Measurements from ENCODE around the gene RFC5. TPM values are rescaled to one million over a fixed set of nuclear protein-coding genes. Genes with fewer than 3 reads are reported as not detected.

Gene RFC5
- total and polyA plus RNA-seq, 2 of the 13 experiments (the other 11 are each of a cell fraction or from before 2014, with no cell fraction given), result 16.8 to 51.4 TPM

DNA sequence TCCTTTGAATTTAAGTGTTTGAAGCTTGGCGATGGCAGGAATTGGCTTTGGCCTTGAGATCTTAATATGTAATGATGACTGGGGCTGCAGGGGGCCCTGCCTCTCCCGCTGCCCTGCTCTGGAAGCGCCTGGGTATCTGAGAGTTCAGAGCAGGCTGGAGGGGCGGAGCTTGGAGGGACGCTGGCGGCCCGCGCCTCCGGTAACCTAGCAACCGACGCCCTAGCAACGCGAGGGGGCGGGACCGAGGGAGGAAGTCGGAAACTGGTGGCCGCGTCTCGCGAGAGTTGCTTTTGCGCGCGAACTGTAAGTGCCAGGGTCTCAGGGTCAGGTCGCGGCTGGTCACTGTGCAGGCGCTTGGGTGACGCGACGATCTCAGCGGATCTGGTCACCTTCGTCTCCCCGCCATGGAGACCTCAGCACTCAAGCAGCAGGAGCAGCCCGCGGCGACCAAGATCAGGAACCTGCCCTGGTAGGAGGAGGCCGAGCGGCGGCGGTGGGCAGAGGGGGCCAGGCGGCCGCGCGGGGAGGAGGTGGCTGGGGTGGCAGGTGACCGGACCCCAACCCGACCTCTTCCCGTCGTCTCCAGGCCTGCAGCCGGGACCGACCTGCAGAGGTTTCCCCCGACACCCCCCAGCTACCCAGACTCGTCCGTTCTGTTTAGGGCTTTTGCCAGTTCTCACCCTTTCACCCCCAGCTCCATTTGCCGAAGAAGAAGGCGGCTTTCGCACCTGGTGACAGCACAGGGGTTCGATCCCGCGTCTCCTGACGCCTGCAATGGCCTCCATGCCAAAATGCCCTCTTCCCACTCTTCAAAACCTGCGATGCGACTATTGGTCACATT is at the start of gene RFC5 (continued):
- TF ChIP-seq, protein P1, sequence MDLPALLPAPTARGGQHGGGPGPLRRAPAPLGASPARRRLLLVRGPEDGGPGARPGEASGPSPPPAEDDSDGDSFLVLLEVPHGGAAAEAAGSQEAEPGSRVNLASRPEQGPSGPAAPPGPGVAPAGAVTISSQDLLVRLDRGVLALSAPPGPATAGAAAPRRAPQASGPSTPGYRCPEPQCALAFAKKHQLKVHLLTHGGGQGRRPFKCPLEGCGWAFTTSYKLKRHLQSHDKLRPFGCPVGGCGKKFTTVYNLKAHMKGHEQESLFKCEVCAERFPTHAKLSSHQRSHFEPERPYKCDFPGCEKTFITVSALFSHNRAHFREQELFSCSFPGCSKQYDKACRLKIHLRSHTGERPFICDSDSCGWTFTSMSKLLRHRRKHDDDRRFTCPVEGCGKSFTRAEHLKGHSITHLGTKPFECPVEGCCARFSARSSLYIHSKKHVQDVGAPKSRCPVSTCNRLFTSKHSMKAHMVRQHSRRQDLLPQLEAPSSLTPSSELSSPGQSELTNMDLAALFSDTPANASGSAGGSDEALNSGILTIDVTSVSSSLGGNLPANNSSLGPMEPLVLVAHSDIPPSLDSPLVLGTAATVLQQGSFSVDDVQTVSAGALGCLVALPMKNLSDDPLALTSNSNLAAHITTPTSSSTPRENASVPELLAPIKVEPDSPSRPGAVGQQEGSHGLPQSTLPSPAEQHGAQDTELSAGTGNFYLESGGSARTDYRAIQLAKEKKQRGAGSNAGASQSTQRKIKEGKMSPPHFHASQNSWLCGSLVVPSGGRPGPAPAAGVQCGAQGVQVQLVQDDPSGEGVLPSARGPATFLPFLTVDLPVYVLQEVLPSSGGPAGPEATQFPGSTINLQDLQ (CRISPR knock-in tag; IDR thresholded peaks at IDR 0.05), result peak; percentile 51; the same call in 1 of the 2 replicates
- no peak for TF ChIP-seq ZNF569 (CRISPR knock-in tag; IDR thresholded peaks at IDR 0.05; ENCODE audit: borderline replicate concordance)
- no peak for TF ChIP-seq NCOR1 (IDR thresholded peaks at IDR 0.05; ENCODE audit: borderline replicate concordance, low read length)
- peak; percentile 89 for TF ChIP-seq MXD4 (CRISPR knock-in tag; IDR thresholded peaks at IDR 0.05)
- TF ChIP-seq ZNF605 (CRISPR knock-in tag; IDR thresholded peaks at IDR 0.05), result peak; percentile 92
- no peak for TF ChIP-seq HNRNPH1 (optimal IDR thresholded peaks at IDR 0.05; ENCODE audit: low read depth, low read length)
- TF ChIP-seq TEAD3 (CRISPR knock-in tag; optimal IDR thresholded peaks at IDR 0.05; ENCODE audit: borderline replicate concordance), result peak; percentile 64
- peak; percentile 81; the same call in 1 of the 2 replicates for TF ChIP-seq U2AF2 (IDR thresholded peaks at IDR 0.05; ENCODE audit: low read depth, low read length)
- no peak for TF ChIP-seq CC2D1A (CRISPR knock-in tag; IDR thresholded peaks at IDR 0.05)
- 0 out of 2 replicates have a peak, but pooled peaks have one; percentile 51 for TF ChIP-seq KDM3A (CRISPR knock-in tag; IDR thresholded peaks at IDR 0.05; ENCODE audit: low read depth)
- TF ChIP-seq ZFP1 (CRISPR knock-in tag; IDR thresholded peaks at IDR 0.05), result no peak
- TF ChIP-seq, protein P2, sequence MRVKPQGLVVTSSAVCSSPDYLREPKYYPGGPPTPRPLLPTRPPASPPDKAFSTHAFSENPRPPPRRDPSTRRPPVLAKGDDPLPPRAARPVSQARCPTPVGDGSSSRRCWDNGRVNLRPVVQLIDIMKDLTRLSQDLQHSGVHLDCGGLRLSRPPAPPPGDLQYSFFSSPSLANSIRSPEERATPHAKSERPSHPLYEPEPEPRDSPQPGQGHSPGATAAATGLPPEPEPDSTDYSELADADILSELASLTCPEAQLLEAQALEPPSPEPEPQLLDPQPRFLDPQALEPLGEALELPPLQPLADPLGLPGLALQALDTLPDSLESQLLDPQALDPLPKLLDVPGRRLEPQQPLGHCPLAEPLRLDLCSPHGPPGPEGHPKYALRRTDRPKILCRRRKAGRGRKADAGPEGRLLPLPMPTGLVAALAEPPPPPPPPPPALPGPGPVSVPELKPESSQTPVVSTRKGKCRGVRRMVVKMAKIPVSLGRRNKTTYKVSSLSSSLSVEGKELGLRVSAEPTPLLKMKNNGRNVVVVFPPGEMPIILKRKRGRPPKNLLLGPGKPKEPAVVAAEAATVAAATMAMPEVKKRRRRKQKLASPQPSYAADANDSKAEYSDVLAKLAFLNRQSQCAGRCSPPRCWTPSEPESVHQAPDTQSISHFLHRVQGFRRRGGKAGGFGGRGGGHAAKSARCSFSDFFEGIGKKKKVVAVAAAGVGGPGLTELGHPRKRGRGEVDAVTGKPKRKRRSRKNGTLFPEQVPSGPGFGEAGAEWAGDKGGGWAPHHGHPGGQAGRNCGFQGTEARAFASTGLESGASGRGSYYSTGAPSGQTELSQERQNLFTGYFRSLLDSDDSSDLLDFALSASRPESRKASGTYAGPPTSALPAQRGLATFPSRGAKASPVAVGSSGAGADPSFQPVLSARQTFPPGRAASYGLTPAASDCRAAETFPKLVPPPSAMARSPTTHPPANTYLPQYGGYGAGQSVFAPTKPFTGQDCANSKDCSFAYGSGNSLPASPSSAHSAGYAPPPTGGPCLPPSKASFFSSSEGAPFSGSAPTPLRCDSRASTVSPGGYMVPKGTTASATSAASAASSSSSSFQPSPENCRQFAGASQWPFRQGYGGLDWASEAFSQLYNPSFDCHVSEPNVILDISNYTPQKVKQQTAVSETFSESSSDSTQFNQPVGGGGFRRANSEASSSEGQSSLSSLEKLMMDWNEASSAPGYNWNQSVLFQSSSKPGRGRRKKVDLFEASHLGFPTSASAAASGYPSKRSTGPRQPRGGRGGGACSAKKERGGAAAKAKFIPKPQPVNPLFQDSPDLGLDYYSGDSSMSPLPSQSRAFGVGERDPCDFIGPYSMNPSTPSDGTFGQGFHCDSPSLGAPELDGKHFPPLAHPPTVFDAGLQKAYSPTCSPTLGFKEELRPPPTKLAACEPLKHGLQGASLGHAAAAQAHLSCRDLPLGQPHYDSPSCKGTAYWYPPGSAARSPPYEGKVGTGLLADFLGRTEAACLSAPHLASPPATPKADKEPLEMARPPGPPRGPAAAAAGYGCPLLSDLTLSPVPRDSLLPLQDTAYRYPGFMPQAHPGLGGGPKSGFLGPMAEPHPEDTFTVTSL (CRISPR knock-in tag; IDR thresholded peaks at IDR 0.05; ENCODE audit: borderline replicate concordance), result no peak
- TF ChIP-seq ZNF530 (CRISPR knock-in tag; IDR thresholded peaks at IDR 0.05; ENCODE audit: low read depth), result no peak
- TF ChIP-seq, protein P3, sequence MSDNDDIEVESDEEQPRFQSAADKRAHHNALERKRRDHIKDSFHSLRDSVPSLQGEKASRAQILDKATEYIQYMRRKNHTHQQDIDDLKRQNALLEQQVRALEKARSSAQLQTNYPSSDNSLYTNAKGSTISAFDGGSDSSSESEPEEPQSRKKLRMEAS (IDR thresholded peaks at IDR 0.05), result peak; percentile 92
- no peak for TF ChIP-seq SNAI1 (CRISPR knock-in tag; IDR thresholded peaks at IDR 0.05; ENCODE audit: borderline replicate concordance)
- TF ChIP-seq IRF2 (CRISPR knock-in tag; IDR thresholded peaks at IDR 0.05), result peak; percentile 61; the same call in 1 of the 2 replicates
- peak; percentile 67 for TF ChIP-seq SMAD3 (CRISPR knock-in tag; IDR thresholded peaks at IDR 0.05)
- no peak for TF ChIP-seq ZNF558 (CRISPR knock-in tag; IDR thresholded peaks at IDR 0.05; ENCODE audit: borderline replicate concordance)
- peak; percentile 96 for TF ChIP-seq ZMYM4 (CRISPR knock-in tag; IDR thresholded peaks at IDR 0.05)
- no peak for TF ChIP-seq ZNF616 (CRISPR knock-in tag; IDR thresholded peaks at IDR 0.05; ENCODE audit: low read depth)
